Measurements from ENCODE around the gene CFAP61. TPM values are rescaled to one million over a fixed set of nuclear protein-coding genes. Genes with fewer than 3 reads are reported as not detected.
"Not testable (repeated sequence)": the region's sequence is repeated elsewhere in the genome, so short reads cannot be mapped to it uniquely, and the experiment has no call there.

The CFAP61 gene
- total RNA-seq, 1 donor from 2014 or later, result not detected

GRCh38 chr20:20085071-20085470, 32.7 kb downstream of the CFAP61 start:
- H3K27me3 Mint-ChIP-seq (ENCODE audit: insufficient read depth), result peaks cover 8% of the 10 kb centered on the region
- intact Hi-C loops (cut with micrococcal nuclease), result no loop called here
- no peaks in the 10 kb centered on the region for H3K36me3 Mint-ChIP-seq (ENCODE audit: low read depth)
- H3K4me3 Mint-ChIP-seq, result no peak overlapping the region
- no peak overlapping the region for H3K27ac Mint-ChIP-seq
- no peak for DNase-seq (ENCODE audit: low spot score)
- H3K4me1 Mint-ChIP-seq (ENCODE audit: low read depth), result no peaks in the 10 kb centered on the region
- no peaks in the 10 kb centered on the region for H3K9me3 Mint-ChIP-seq

DNA sequence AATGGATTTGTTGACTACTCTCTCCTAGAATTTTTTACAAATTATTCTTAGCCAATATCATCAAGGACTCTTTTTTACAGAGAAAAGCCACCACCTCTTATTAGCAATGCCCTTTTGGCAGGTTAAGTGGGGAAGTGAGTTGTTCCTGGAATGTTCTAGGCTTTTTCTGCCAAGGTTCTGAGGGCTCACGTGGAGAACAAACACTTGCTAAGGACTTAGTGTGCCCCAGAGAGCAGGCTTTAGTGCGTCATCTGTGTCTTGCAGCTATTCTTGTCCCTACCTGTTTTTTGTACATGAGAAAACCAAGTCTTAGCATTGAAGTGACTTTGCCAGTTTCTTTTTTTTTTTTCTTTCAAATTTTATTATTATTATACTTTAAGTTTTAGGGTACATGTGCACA, 33.5 kb downstream of the CFAP61 start:
- no peaks in the 10 kb centered on the region for H3K9me3 Mint-ChIP-seq
- no peak for DNase-seq (ENCODE audit: low spot score)
- no peak overlapping the region for H3K27ac Mint-ChIP-seq
- no peaks in the 10 kb centered on the region for H3K4me1 Mint-ChIP-seq (ENCODE audit: low read depth)
- intact Hi-C loops (cut with micrococcal nuclease), result no loop called here
- H3K27me3 Mint-ChIP-seq (ENCODE audit: insufficient read depth), result peaks cover 6% of the 10 kb centered on the region
- H3K36me3 Mint-ChIP-seq (ENCODE audit: low read depth), result no peaks in the 10 kb centered on the region
- no peak overlapping the region for H3K4me3 Mint-ChIP-seq

- Mint-ChIP-seq H3K27ac (no peak overlapping the region), H3K9me3 (no peaks in the 10 kb centered on the region), H3K4me3 (no peak overlapping the region), H3K4me1 (ENCODE audit: low read depth) (no peaks in the 10 kb centered on the region), H3K36me3 (ENCODE audit: low read depth) (no peaks in the 10 kb centered on the region), H3K27me3 (ENCODE audit: insufficient read depth) (peaks cover 6% of the 10 kb centered on the region)
- DNase-seq (ENCODE audit: low spot score), result no peak
- intact Hi-C loops (cut with micrococcal nuclease), result no loop called here
Observed at GRCh38 chr20:20089018-20089417, 36.7 kb downstream of the CFAP61 start.

DNA sequence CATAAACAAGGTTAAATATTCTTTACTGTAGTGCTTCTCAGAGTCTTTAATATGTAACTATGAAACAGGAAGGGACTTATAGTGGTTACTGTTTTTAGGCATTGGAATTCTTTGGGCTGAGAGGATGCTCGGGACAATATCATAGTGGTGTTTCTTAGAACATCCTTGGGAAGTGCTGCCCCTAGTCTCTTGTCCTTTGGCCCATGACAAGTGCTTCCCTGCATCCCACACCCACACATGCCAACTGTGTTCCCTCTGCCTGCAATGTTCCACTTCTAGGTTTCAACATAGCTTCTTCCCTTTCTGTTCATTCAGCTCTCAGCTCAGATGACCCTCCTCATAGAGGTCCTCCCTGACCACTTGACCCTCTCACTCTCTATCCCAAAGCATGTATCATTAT, 37.6 kb downstream of the CFAP61 start:
- Mint-ChIP-seq H3K27ac (no peak overlapping the region), H3K36me3 (ENCODE audit: low read depth) (no peaks in the 10 kb centered on the region), H3K27me3 (ENCODE audit: insufficient read depth) (peaks cover 9% of the 10 kb centered on the region), H3K4me1 (ENCODE audit: low read depth) (no peaks in the 10 kb centered on the region), H3K9me3 (no peaks in the 10 kb centered on the region), H3K4me3 (no peak overlapping the region)
- no peak for DNase-seq (ENCODE audit: low spot score)
- intact Hi-C loops (cut with micrococcal nuclease), result no loop called here

GRCh38 chr20:20092827-20093226, 40.5 kb downstream of the CFAP61 start:
- no peaks in the 10 kb centered on the region for H3K4me1 Mint-ChIP-seq (ENCODE audit: low read depth)
- H3K9me3 Mint-ChIP-seq, result no peaks in the 10 kb centered on the region
- H3K27ac Mint-ChIP-seq, result no peak overlapping the region
- no peak for DNase-seq (ENCODE audit: low spot score)
- no peaks in the 10 kb centered on the region for H3K36me3 Mint-ChIP-seq (ENCODE audit: low read depth)
- H3K4me3 Mint-ChIP-seq, result no peak overlapping the region
- peaks cover 11% of the 10 kb centered on the region for H3K27me3 Mint-ChIP-seq (ENCODE audit: insufficient read depth)
- intact Hi-C loops (cut with micrococcal nuclease), result no loop called here

DNA sequence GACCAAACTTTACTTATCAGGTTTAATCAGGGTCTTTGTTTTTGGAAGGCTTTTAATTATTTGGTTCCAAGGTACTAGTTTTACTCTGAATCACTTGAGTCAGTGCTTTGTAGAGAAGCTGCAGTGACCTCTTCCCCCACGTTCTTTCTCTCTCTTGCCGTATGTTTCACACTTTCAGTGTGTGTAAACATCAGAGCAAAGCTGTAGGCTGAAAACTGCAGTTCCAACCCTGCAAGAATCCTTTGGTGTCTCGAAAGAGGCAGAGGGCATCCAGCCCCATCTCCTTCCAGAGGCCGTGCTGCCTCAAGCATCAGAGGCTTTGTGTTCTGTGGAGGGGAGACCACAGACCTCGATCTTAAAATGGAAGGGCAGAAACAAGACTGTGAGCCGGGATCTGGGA, 42.1 kb downstream of the CFAP61 start:
- intact Hi-C loops (cut with micrococcal nuclease), result no loop called here
- no peaks in the 10 kb centered on the region for H3K9me3 Mint-ChIP-seq
- H3K4me3 Mint-ChIP-seq, result no peak overlapping the region
- no peaks in the 10 kb centered on the region for H3K4me1 Mint-ChIP-seq (ENCODE audit: low read depth)
- H3K27me3 Mint-ChIP-seq (ENCODE audit: insufficient read depth), result peaks cover 11% of the 10 kb centered on the region
- H3K27ac Mint-ChIP-seq, result no peak overlapping the region
- no peak for DNase-seq (ENCODE audit: low spot score)
- no peaks in the 10 kb centered on the region for H3K36me3 Mint-ChIP-seq (ENCODE audit: low read depth)

DNA sequence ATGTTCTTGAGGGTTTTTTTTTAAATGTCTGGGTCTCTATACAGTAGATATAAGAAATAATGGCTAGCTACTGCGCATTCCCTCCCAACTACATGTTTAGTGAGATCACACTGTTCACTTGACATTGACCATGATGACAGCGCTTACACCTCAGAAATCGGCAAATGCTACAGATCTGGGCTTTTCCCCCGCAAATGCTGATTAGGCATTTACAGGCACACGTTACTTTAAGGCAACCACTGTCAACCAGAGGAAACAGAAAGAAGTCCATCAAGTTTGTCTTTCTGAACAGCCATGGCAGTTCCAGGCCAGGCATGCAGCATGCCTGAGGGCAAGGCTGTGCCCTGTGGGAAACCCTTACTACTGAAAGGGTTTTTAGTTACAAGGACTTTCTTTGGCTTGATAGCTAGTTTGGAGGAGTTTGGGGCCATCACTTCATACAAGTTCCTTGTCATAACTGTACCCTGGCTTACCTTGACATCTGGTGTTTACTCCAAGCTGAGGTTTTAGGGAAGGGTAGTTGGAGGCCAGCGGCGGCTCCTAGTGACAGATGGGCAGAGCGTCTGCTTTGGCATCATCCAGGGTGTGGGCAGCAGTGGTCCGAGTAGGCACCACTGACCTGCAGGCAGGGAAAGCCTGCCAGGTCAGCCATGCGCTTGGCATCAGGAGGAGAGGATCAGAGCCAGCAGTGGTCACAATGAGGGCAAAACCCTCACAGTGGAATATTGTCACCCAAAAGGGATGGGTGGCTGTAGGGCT, 43.0 kb downstream of the CFAP61 start:
- no peak for DNase-seq (ENCODE audit: low spot score)
- no peak overlapping the region for H3K27ac Mint-ChIP-seq
- no peaks in the 10 kb centered on the region for H3K4me1 Mint-ChIP-seq (ENCODE audit: low read depth)
- H3K4me3 Mint-ChIP-seq, result no peak overlapping the region
- H3K27me3 Mint-ChIP-seq (ENCODE audit: insufficient read depth), result peaks cover 11% of the 10 kb centered on the region
- H3K9me3 Mint-ChIP-seq, result no peaks in the 10 kb centered on the region
- H3K36me3 Mint-ChIP-seq (ENCODE audit: low read depth), result no peaks in the 10 kb centered on the region
- intact Hi-C loops (cut with micrococcal nuclease), result no loop called here

DNA sequence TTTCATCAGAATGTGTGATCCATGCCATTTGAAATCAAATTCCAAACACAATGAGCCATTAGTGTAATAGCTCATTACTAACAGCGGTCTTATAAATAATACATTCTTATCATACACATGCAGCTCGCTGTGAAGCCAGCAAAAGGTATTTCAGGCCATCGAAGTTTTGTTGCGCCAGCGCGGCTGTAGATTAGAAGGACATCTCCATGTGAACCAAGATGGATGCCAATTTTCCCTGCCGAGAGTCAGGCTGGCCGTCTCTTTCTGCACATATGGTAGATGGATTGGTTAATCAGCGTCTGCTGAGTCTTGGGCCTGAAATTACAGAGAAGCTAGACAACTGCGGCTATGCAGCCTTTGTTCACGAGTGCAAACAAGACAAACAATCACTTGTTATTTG, 44.1 kb downstream of the CFAP61 start:
- Mint-ChIP-seq H3K27ac (no peak overlapping the region), H3K4me3 (no peak overlapping the region), H3K36me3 (ENCODE audit: low read depth) (no peaks in the 10 kb centered on the region), H3K9me3 (no peaks in the 10 kb centered on the region), H3K27me3 (ENCODE audit: insufficient read depth) (peaks cover 9% of the 10 kb centered on the region), H3K4me1 (ENCODE audit: low read depth) (no peaks in the 10 kb centered on the region)
- no peak for DNase-seq (ENCODE audit: low spot score)
- intact Hi-C loops (cut with micrococcal nuclease), result no loop called here

GRCh38 chr20:20100881-20101280, 48.5 kb downstream of the CFAP61 start:
- intact Hi-C loops (cut with micrococcal nuclease), result no loop called here
- Mint-ChIP-seq H3K4me1 (ENCODE audit: low read depth) (no peaks in the 10 kb centered on the region), H3K27me3 (ENCODE audit: insufficient read depth) (peaks cover 4% of the 10 kb centered on the region), H3K27ac (no peak overlapping the region), H3K4me3 (no peak overlapping the region), H3K9me3 (no peaks in the 10 kb centered on the region), H3K36me3 (ENCODE audit: low read depth) (no peaks in the 10 kb centered on the region)
- DNase-seq (ENCODE audit: low spot score), result no peak

GRCh38 chr20:20102163-20102562, 49.8 kb downstream of the CFAP61 start:
- no peak for DNase-seq (ENCODE audit: low spot score)
- Mint-ChIP-seq H3K36me3 (ENCODE audit: low read depth) (no peaks in the 10 kb centered on the region), H3K27me3 (ENCODE audit: insufficient read depth) (no peaks in the 10 kb centered on the region), H3K4me3 (no peak overlapping the region), H3K4me1 (ENCODE audit: low read depth) (no peaks in the 10 kb centered on the region), H3K9me3 (no peaks in the 10 kb centered on the region), H3K27ac (no peak overlapping the region)
- intact Hi-C loops (cut with micrococcal nuclease), result no loop called here

DNA sequence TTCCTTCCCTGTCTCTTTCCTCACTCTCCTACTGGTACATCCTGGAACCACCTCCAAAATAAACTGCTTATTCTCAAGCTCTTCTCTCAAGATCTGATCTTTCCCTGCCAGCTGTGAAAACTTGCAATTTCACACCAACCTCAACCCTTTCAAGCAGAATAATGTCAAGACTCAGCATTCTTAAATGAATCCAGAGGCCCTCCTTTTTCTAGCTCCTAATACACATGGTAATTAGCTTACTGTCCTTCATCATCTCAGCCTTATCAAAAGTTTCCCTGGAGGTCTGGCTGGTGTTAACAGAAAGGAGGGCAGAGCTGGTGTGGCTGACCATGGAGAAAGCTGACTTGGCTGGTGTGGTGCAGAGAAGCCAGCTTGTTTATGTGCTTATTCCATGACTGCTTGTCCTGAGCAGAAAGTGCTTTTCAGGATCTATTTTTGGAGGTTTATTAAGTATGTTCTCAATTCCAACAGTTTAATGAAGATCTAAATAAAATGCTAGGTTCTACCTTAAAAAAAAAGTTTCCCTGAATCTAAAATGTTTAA, 50.5 kb downstream of the CFAP61 start:
- Mint-ChIP-seq H3K4me1 (ENCODE audit: low read depth) (no peaks in the 10 kb centered on the region), H3K36me3 (ENCODE audit: low read depth) (no peaks in the 10 kb centered on the region), H3K27ac (no peak overlapping the region), H3K9me3 (no peaks in the 10 kb centered on the region), H3K27me3 (ENCODE audit: insufficient read depth) (no peaks in the 10 kb centered on the region), H3K4me3 (no peak overlapping the region)
- intact Hi-C loops (cut with micrococcal nuclease), result no loop called here
- DNase-seq (ENCODE audit: low spot score), result no peak

GRCh38 chr20:20103486-20103885, 51.2 kb downstream of the CFAP61 start:
- DNase-seq (ENCODE audit: low spot score), result no peak
- no peaks in the 10 kb centered on the region for H3K36me3 Mint-ChIP-seq (ENCODE audit: low read depth)
- intact Hi-C loops (cut with micrococcal nuclease), result no loop called here
- H3K27me3 Mint-ChIP-seq (ENCODE audit: insufficient read depth), result no peaks in the 10 kb centered on the region
- H3K4me3 Mint-ChIP-seq, result no peak overlapping the region
- H3K4me1 Mint-ChIP-seq (ENCODE audit: low read depth), result no peaks in the 10 kb centered on the region
- H3K9me3 Mint-ChIP-seq, result no peaks in the 10 kb centered on the region
- no peak overlapping the region for H3K27ac Mint-ChIP-seq

GRCh38 chr20:20123187-20123586, 70.9 kb downstream of the CFAP61 start:
- intact Hi-C loops (cut with micrococcal nuclease); H3K9me3 Mint-ChIP-seq; H3K4me1 Mint-ChIP-seq (ENCODE audit: low read depth); H3K27ac Mint-ChIP-seq; H3K36me3 Mint-ChIP-seq (ENCODE audit: low read depth); H3K4me3 Mint-ChIP-seq; H3K27me3 Mint-ChIP-seq (ENCODE audit: insufficient read depth); DNase-seq (ENCODE audit: low spot score): not testable (repeated sequence)

GRCh38 chr20:20130399-20130798, 78.1 kb downstream of the CFAP61 start:
- Mint-ChIP-seq H3K4me3 (no peak overlapping the region), H3K27ac (no peak overlapping the region), H3K27me3 (ENCODE audit: insufficient read depth) (peaks cover 4% of the 10 kb centered on the region), H3K36me3 (ENCODE audit: low read depth) (no peaks in the 10 kb centered on the region), H3K4me1 (ENCODE audit: low read depth) (no peaks in the 10 kb centered on the region), H3K9me3 (no peaks in the 10 kb centered on the region)
- intact Hi-C loops (cut with micrococcal nuclease), result loop anchor here (2.0 kb wide), 1 partner anchor 464 kb away; no protein-coding TSS in a partner anchor
- no peak for DNase-seq (ENCODE audit: low spot score)
